ENCODE results near the gene CNTNAP5.

DNA sequence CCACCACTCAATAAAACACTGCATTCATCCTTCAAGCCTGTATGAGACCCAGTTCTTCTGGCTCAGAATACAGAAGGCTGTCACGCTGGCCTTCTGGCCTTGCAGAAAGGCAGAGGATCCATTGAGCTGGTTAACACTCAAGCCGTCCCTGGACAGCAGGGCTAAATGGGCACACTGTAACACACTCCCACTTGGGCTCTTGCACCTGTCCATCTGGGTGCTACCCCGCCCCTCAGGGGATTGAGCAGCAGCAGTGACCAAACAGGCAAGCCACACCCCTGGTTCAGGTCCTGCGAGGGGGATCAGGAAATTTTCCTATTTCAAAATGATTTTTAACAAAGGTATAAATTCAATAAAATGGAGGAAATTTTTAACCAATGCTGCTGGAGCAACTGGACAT, 936.0 kb downstream of the CNTNAP5 start:
- TF ChIP-seq, protein P1, sequence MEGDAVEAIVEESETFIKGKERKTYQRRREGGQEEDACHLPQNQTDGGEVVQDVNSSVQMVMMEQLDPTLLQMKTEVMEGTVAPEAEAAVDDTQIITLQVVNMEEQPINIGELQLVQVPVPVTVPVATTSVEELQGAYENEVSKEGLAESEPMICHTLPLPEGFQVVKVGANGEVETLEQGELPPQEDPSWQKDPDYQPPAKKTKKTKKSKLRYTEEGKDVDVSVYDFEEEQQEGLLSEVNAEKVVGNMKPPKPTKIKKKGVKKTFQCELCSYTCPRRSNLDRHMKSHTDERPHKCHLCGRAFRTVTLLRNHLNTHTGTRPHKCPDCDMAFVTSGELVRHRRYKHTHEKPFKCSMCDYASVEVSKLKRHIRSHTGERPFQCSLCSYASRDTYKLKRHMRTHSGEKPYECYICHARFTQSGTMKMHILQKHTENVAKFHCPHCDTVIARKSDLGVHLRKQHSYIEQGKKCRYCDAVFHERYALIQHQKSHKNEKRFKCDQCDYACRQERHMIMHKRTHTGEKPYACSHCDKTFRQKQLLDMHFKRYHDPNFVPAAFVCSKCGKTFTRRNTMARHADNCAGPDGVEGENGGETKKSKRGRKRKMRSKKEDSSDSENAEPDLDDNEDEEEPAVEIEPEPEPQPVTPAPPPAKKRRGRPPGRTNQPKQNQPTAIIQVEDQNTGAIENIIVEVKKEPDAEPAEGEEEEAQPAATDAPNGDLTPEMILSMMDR (IDR thresholded peaks at IDR 0.05; ENCODE audit: poor library complexity) = no peak
- no peak for TF ChIP-seq EZH2phosphoT487 (IDR thresholded peaks at IDR 0.05; ENCODE audit: low read depth, severe bottlenecking, unreplicated experiment)
- TF ChIP-seq EZH2 (IDR thresholded peaks at IDR 0.05; ENCODE audit: borderline replicate concordance) = no peak
